Heart right ventricle (tissue), 16 donors: ENCODE results near the gene ADAM12. TPM values are rescaled to one million over a fixed set of nuclear protein-coding genes. Genes with fewer than 3 reads are reported as not detected.

Experiments
- ATAC-seq, 8 donors: fragments of 200-7000 bp; cut with Tn5 transposase; one replicate each; pipeline ENCODE4 v1.9.1; 2020; ENCODE audit warnings: mild to moderate bottlenecking in 8 of 8, moderate library complexity in 8 of 8, moderate number of reproducible peaks in 1 of 8
- DNase-seq, 2 donors: peaks; one replicate each; pipeline ENCODE4 v3.0.0-alpha.2; 2020
- H3K27ac ChIP-seq, 10 donors: fragments of 200-600 bp; sonication (generic) in 2 of 10; one replicate each; pipeline versions ENCODE4 v1.5.0 to v1.8.0; 2020 to 2022; ENCODE audit warnings: mild to moderate bottlenecking in 3 of 10
- H3K27me3 ChIP-seq, 7 donors: fragments of 200-600 bp; one replicate each; pipeline ENCODE4 v1.8.0; 2021 to 2022; ENCODE audit warnings: mild to moderate bottlenecking in 2 of 7
- H3K36me3 ChIP-seq, 9 donors: fragments of 200-600 bp; sonication (generic) in 1 of 9; one replicate each; pipeline versions ENCODE4 v1.5.0 to v1.8.0; 2020 to 2022; ENCODE audit warnings: mild to moderate bottlenecking in 2 of 9
- H3K4me1 ChIP-seq, 9 donors: fragments of 200-600 bp; sonication (generic) in 1 of 9; one replicate each; pipeline versions ENCODE4 v1.5.0 to v1.8.0; 2020 to 2022; ENCODE audit warnings: mild to moderate bottlenecking in 4 of 9
- H3K4me3 ChIP-seq, 10 donors: fragments of 200-600 bp; sonication (generic) in 2 of 10; one replicate each; pipeline versions ENCODE4 v1.5.0 to v1.8.0; 2020 to 2022; ENCODE audit warnings: mild to moderate bottlenecking in 7 of 10, moderate library complexity in 2 of 10
- H3K9me3 ChIP-seq, 11 donors: fragments of 200-600 bp in 10 of 11; sonication (generic) in 2 of 11; one replicate each; pipeline versions ENCODE4 v1.5.0 to v1.8.0; 2013 to 2022; ENCODE audit warnings: mild to moderate bottlenecking in 2 of 11, control low read depth in 1 of 11, moderate library complexity in 1 of 11
- CTCF ChIP-seq, 9 donors: fragments of 200-600 bp; sonication (generic) in 2 of 9; IDR thresholded peaks; one replicate each; pipeline versions ENCODE4 v1.5.0 to v1.8.0; 2021 to 2022; ENCODE audit warnings: antibody characterized with exemption in 9 of 9, mild to moderate bottlenecking in 5 of 9, moderate library complexity in 1 of 9
- WGBS, 2 donors: extraction: QIAGEN DNeasy Blood & Tissue Kit; methylation state at CpG; one replicate each; pipeline ENCODE4 v1.1.7; 2013; ENCODE audit warnings: inconsistent platforms in 1 of 2; 5-methylcytosine and 5-hydroxymethylcytosine counted together
- intact Hi-C, 10 donors: fragments of 100-400 bp; cut with DNase I; formaldehyde crosslinking; loops; one replicate each; pipeline versions ENCODE4 v1.11.1 to v1.14.2; 2022
- polyA plus RNA-seq, 2 donors: library from polyadenylated mRNA; stranded (reverse); fragments of 200-250 nt; gene quantifications; one replicate each; pipeline ENCODE4 v1.2.3, GENCODE V29; 2013
- total RNA-seq, 10 donors: library from RNA; stranded (reverse); fragmentation: NEBNext Ultra II Directional in 3 of 10; extraction: Animal tissue kit (Norgen Biotek cat#: 25700) in 3 of 10; gene quantifications; one replicate each; pipeline versions ENCODE4 v1.2.1 to v1.2.4, GENCODE V29; 2021 to 2023
- donor health status: Arrhythmogenic right ventricular cardiomyopathy.
- donor health status: ischemic (EF 13 %, LVEDD 7.1; RV severe dilation, severe dysfunction).
- donor health status: healthy with polysubstance abuse.
- donor health status: DM: no; HTN: yes; CAD: no.
- donor health status: DM: no; HTN: no; CAD: no.
- donor health status: ischemic (EF 25% LVEDD 6.9; RV normal size, moderate dysfunction).
- donor health status: ischemic (EF 25% LVEDD 5.7; RV mildly dilated, moderate dysfunction).
- donor health status: healthy.
- donor health status: DM: yes; HTN: yes; CAD: no.
- donor health status: Ischemic cardiomyopathy.
- donor health status: ischemic (EF 35%, LVEDD 5.7; RV mildly dilated, moderate dysfunction).
- donor health status: nonischemic (EF 11% LVEDD 7.7; RV severe dilation, severe dysfunction).
- donor health status: DM: yes; HTN: yes; CAD: no.
- donor health status: PGD.
- donor health status: ischemic (EF 29% LVEDD 5.4; RV normal size, mild dysfunction).
- donor health status: nonischemic (EF 23%, LVEDD 6.1; RV moderate dilation, normal function).

Gene ADAM12
- total and polyA plus RNA-seq, 12 donors: 0.07 to 6.9 (median 0.47) TPM

- H3K4me3 ChIP-seq: no peak overlapping the region
- H3K27me3 ChIP-seq: no peaks in the 10 kb centered on the region
- 90% methylated on average over 1 of the region's 1 CpG for WGBS, 2 donors
- H3K36me3 ChIP-seq: no peaks in the 10 kb centered on the region
- ATAC-seq (no peak), DNase-seq (no peak)
- intact Hi-C loops: no loop called here
- H3K27ac ChIP-seq: no peak overlapping the region
- H3K4me1 ChIP-seq: no peaks in the 10 kb centered on the region
- no peaks in the 10 kb centered on the region for H3K9me3 ChIP-seq
- TF ChIP-seq CTCF (IDR thresholded peaks at IDR 0.05): no peak
Measured at GRCh38 chr10:125967533-125967932, 420.7 kb downstream of the ADAM12 start.

GRCh38 chr10:125964558-125964957, 423.7 kb downstream of the ADAM12 start:
- no peak for TF ChIP-seq CTCF (IDR thresholded peaks at IDR 0.05)
- no peaks in the 10 kb centered on the region for H3K36me3 ChIP-seq
- 94 to 96% methylated on average over 2 of the region's 2 CpGs for WGBS, 2 donors
- no peaks in the 10 kb centered on the region for H3K27me3 ChIP-seq
- intact Hi-C loops: no loop called here
- no peaks in the 10 kb centered on the region for H3K4me1 ChIP-seq
- ATAC-seq (no peak), DNase-seq (no peak)
- H3K27ac ChIP-seq: no peak overlapping the region
- no peak overlapping the region for H3K4me3 ChIP-seq
- peaks cover 0 to 7% (median 0%) of the 10 kb centered on the region in 11 donors for H3K9me3 ChIP-seq
